SU-DHL-6 (cell line): ENCODE results near the gene DCAF8.

Source experiments
- H2AFZ ChIP-seq: fragments of 200-600 bp; sonication (generic); 2 replicates; pipeline ENCODE4 v1.6.1; 2014; ENCODE audit warnings: low read depth, mild to moderate bottlenecking, moderate library complexity, mixed read lengths, antibody characterized with exemption, low read length; ENCODE audit not compliant: severe bottlenecking
- H3F3A ChIP-seq: fragments of 200-600 bp; shearing (Covaris generic); 2 replicates; pipeline ENCODE4 v1.6.0; 2016; ENCODE audit warnings: antibody characterized with exemption, mild to moderate bottlenecking; ENCODE audit not compliant: insufficient read depth
- H3K27ac ChIP-seq: fragments of 200-600 bp; sonication (generic); 2 replicates; pipeline ENCODE4 v1.5.1; 2016; ENCODE audit warnings: low read depth, mild to moderate bottlenecking, low read length, moderate library complexity, mixed read lengths
- H3K27me3 ChIP-seq: fragments of 200-600 bp; sonication (generic), shearing (Covaris generic); 2 replicates; pipeline ENCODE4 v1.6.0; 2014; ENCODE audit warnings: mild to moderate bottlenecking, low read length
- H3K36me3 ChIP-seq: fragments of 200-600 bp; sonication (generic); 2 replicates; pipeline ENCODE4 v1.6.1; 2014; ENCODE audit warnings: mild to moderate bottlenecking, low read length, mixed read lengths
- H3K4me2 ChIP-seq: fragments of 300-600, 200-600 bp; shearing (Covaris generic), sonication (generic); 2 replicates; pipeline ENCODE4 v1.6.0; 2014; ENCODE audit warnings: low read length, low read depth, mild to moderate bottlenecking; ENCODE audit not compliant: poor library complexity, severe bottlenecking
- H3K4me3 ChIP-seq: fragments of 200-600 bp; sonication (generic); 2 replicates; pipeline ENCODE4 v1.5.1; 2014; ENCODE audit warnings: antibody characterized with exemption, low read length, mild to moderate bottlenecking, mixed read lengths; ENCODE audit not compliant: insufficient read depth, poor library complexity, severe bottlenecking
- H3K79me2 ChIP-seq: fragments of 200-600 bp; sonication (generic); 2 replicates; pipeline ENCODE4 v1.6.1; 2014; ENCODE audit warnings: mild to moderate bottlenecking, low read length, moderate library complexity; ENCODE audit not compliant: insufficient read depth
- H3K9ac ChIP-seq: fragments of 200-600 bp; sonication (generic); 2 replicates; pipeline ENCODE4 v1.7.0; 2014; ENCODE audit warnings: mild to moderate bottlenecking, low read length
- H3K9me2 ChIP-seq: fragments of 200-600 bp; sonication (generic); replicated peaks from 2 replicates; pipeline ENCODE4 v1.6.1; 2014; ENCODE audit warnings: low read length; ENCODE audit not compliant: insufficient read depth
- H3K9me3 ChIP-seq: fragments of 200-600 bp; sonication (generic); 2 replicates; pipeline ENCODE4 v1.6.1; 2014; ENCODE audit warnings: low read length, mixed read lengths; ENCODE audit not compliant: insufficient read depth
- H4K20me1 ChIP-seq: fragments of 200-600 bp; sonication (generic); 2 replicates; pipeline ENCODE4 v1.6.1; 2014; ENCODE audit warnings: low read depth, mild to moderate bottlenecking, antibody characterized with exemption, low read length, moderate library complexity, mixed read lengths
- CTCF ChIP-seq: fragments of 200-600 bp; sonication (generic); IDR thresholded peaks from one replicate; pipeline ENCODE4 v1.5.1; 2017; ENCODE audit warnings: antibody characterized with exemption, mild to moderate bottlenecking, low read length, moderate library complexity; ENCODE audit not compliant: insufficient read depth, poor library complexity, severe bottlenecking
- EZH2phosphoT487 ChIP-seq: fragments of 200-600 bp; sonication (generic), shearing (Covaris generic); conservative IDR thresholded peaks from 2 replicates; pipeline ENCODE4 v1.6.1; 2018; ENCODE audit warnings: mild to moderate bottlenecking, antibody characterized with exemption, low read length, moderate library complexity, mixed read lengths

DCAF8 gene

DNA sequence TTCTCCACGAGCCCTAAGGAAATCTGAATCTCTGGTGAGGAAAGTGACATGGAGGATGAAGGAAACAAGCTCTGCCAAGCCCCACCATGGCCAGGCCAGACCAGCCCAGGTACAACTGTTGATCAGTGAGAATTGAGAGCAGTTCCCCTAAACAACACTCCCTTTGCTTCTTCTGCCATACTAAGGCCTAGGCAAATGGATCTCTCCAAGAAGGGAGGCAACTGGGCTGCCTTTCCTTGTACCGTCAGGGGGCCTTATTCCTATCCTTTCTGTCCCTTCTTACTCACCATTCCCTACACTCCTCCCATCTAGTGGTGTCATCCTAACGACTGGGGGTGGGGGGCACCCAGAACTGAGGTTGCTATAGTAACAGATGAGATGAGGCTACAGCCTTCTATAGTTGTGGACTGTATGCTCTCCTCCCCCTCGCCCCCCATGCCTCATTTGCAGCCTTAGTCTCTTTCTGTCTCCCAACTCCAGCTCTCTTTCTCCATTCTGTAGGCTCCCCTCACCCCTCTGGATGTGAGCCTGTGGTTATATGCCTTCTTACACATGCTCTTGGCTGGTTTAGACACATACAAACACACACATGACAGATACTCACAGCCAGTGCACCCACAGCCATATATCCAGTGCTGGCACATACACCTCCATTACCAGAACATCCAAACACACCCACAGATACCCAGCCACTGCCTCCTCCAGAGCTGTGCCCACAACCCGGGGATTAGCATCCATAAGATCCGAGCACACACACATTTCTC is 53.6 kb downstream of the DCAF8 start:
- H3K79me2 ChIP-seq = peaks cover 8% of the 10 kb centered on the region; the same call in 1 of the 2 replicates
- no peaks in the 10 kb centered on the region for H3K9me3 ChIP-seq
- no peaks in the 10 kb centered on the region for H3K27me3 ChIP-seq
- H3F3A ChIP-seq = peaks cover 21% of the 10 kb centered on the region
- no peaks in the 10 kb centered on the region for H3K9me2 ChIP-seq
- H3K4me2 ChIP-seq = no peak overlapping the region
- no peak overlapping the region for H3K9ac ChIP-seq
- H3K27ac ChIP-seq = no peak overlapping the region
- no peak for TF ChIP-seq EZH2phosphoT487
- no peak overlapping the region for H2AFZ ChIP-seq
- no peak overlapping the region for H3K4me3 ChIP-seq
- H4K20me1 ChIP-seq = no peaks in the 10 kb centered on the region
- peaks cover 2% of the 10 kb centered on the region; the same call in 1 of the 2 replicates for H3K36me3 ChIP-seq

DNA sequence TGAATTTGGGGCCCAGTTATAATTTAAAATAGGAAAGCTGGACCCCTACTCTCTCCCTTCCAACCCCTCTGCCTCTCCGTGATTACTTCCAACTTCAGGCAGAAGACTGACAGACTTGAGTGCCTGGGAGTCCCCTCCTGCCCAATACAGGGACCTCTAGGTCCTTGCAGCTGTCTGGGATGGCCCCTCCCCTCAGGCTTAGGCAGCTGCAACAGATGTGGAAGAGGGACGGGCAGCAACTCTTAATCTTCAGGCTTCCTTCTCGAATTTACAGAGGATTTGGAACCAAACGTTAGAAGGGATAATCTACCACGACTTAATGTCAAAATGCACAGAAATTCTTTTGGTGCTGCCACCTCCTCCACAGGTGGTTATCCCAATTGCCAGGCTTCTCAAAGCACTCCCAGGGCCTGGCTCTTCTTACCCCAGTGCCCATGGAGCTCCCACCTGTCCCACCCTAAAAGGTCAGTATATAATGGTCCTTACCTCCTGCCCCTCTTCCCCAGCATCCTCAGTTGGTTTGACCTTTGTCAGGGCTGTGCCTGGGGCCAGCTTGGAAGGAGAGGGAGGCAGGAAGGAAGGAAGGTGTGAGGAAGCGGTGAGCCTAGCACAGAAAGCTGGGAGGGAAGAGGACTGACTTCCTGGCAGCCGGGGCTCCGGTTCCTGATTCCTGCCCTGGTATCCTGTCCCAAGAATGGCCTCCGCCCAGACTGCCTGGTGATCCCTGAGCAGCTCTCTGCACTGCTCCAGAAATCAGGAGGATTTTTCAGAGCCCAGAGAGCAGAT is 54.4 kb downstream of the DCAF8 start:
- Histone ChIP-seq H3K4me2 (no peak overlapping the region), H3K36me3 (peaks cover 2% of the 10 kb centered on the region; the same call in 1 of the 2 replicates), H3K27ac (no peak overlapping the region)

DNA sequence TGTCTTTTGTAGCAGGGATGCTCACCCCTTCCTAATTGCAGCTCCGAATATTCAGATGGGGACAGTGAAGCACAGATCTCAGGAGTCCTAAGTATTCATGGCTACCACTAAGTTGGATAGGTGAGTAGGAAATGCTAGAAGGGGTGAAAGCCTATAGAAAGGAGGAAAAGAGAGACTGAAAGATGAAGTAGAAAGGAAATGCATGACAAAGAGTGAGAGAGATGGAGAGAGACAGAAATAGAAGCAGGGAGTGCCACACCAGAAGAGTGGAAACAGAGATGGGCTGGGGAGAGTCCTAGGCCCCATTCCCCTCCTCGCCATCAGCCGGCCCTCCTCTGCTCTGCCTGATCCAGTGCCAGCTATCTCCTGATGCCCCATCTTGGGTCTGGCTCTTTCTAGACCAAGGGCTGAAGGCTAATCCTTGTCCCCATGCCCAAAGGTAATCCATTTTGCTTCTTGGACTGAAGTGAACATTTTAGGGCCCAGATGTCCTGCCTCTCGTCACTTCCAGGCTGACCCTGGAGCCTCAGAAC is 55.2 kb downstream of the DCAF8 start:
- Histone ChIP-seq H3K4me2 (no peak overlapping the region), H3K27ac (no peak overlapping the region), H2AFZ (no peak overlapping the region), H3K9ac (no peak overlapping the region), H3K9me3 (no peaks in the 10 kb centered on the region), H3F3A (peaks cover 22% of the 10 kb centered on the region), H4K20me1 (no peaks in the 10 kb centered on the region), H3K4me3 (no peak overlapping the region), H3K79me2 (peaks cover 8% of the 10 kb centered on the region; the same call in 1 of the 2 replicates), H3K9me2 (no peaks in the 10 kb centered on the region), H3K36me3 (peaks cover 2% of the 10 kb centered on the region; the same call in 1 of the 2 replicates), H3K27me3 (no peaks in the 10 kb centered on the region)
- TF ChIP-seq EZH2phosphoT487 (no peak), CTCF (no peak)

More for the DNA sequence above, 54.4 kb downstream of the DCAF8 start:
- Histone ChIP-seq H3K9ac (no peak overlapping the region), H3F3A (peaks cover 22% of the 10 kb centered on the region), H4K20me1 (no peaks in the 10 kb centered on the region), H3K9me3 (no peaks in the 10 kb centered on the region), H3K27me3 (no peaks in the 10 kb centered on the region), H2AFZ (no peak overlapping the region), H3K9me2 (no peaks in the 10 kb centered on the region), H3K79me2 (peaks cover 8% of the 10 kb centered on the region; the same call in 1 of the 2 replicates), H3K4me3 (no peak overlapping the region)
- TF ChIP-seq EZH2phosphoT487 = no peak
- TF ChIP-seq CTCF = no peak
